Activated CD8-positive, alpha-beta T cell treated with anti-CD3 and anti-CD28 coated beads, Interleukin-2, amount 10 ng/mL, durations not matched to agents 7 days and 5 days (primary cell): ENCODE results near the gene ASB11. TPM values are rescaled to one million over a fixed set of nuclear protein-coding genes. Genes with fewer than 3 reads are reported as not detected.
"Not testable (repeated sequence)": the region's sequence is repeated elsewhere in the genome, so short reads cannot be mapped to it uniquely, and the experiment has no call there.

ENCODE experiments used
- ATAC-seq: fragments of 150-1000 bp; cut with Tn5 transposase; one replicate; pipeline ENCODE4 v1.10.0; 2021; ENCODE audit warnings: moderate library complexity
- CTCF ChIA-PET: fragments of 350-600 bp; sonication (Branson Sonifier 250); formaldehyde crosslinking; loops from one replicate; lab custom pipeline; 2021; ENCODE audit warnings: antibody characterized with exemption; lab: Charles Lee
- POLR2A ChIA-PET: fragments of 350-600 bp; sonication (Branson Sonifier 250); formaldehyde crosslinking; loops from one replicate; lab custom pipeline; 2021; ENCODE audit warnings: antibody characterized with exemption; lab: Charles Lee
- DNase-seq: peaks from one replicate; pipeline ENCODE4 v3.0.0-alpha.2; 2020
- H3K27ac Mint-ChIP-seq: one replicate; pipeline ENCODE4 v1.8.0; 2021; ENCODE audit warnings: mild to moderate bottlenecking, mixed read lengths
- H3K27me3 Mint-ChIP-seq: one replicate; pipeline ENCODE4 v1.8.0; 2021; ENCODE audit warnings: low read depth, mixed read lengths
- H3K36me3 Mint-ChIP-seq: one replicate; pipeline ENCODE4 v1.8.0; 2021; ENCODE audit warnings: low read depth, mixed read lengths
- H3K4me1 Mint-ChIP-seq: one replicate; pipeline ENCODE4 v1.8.0; 2021; ENCODE audit warnings: low read depth, mixed read lengths
- H3K4me3 Mint-ChIP-seq: one replicate; pipeline ENCODE4 v1.8.0; 2021; ENCODE audit warnings: mild to moderate bottlenecking, mixed read lengths
- H3K9me3 Mint-ChIP-seq: one replicate; pipeline ENCODE4 v1.8.0; 2022; ENCODE audit warnings: mixed read lengths; ENCODE audit not compliant: insufficient read depth
- total RNA-seq, 2 experiments: library from RNA; stranded (reverse); gene quantifications; one replicate each; pipeline ENCODE4 v1.2.3, GENCODE V29; 2021

Gene ASB11
- total RNA-seq, 2 experiments from 2014 or later = not detected

- H3K36me3 Mint-ChIP-seq, CTCF ChIA-PET, H3K4me3 Mint-ChIP-seq, H3K27me3 Mint-ChIP-seq, ATAC-seq, DNase-seq, H3K9me3 Mint-ChIP-seq, POLR2A ChIA-PET, H3K27ac Mint-ChIP-seq: not testable (repeated sequence)
- H3K4me1 Mint-ChIP-seq = peaks cover 12% of the 10 kb centered on the region
Measured at GRCh38 chrX:15305899-15306298, 9.5 kb downstream of the ASB11 start.

GRCh38 chrX:15301924-15302323, 13.5 kb downstream of the ASB11 start:
- H3K4me3 Mint-ChIP-seq = no peak overlapping the region
- H3K9me3 Mint-ChIP-seq = no peaks in the 10 kb centered on the region
- H3K4me1 Mint-ChIP-seq = peaks cover 12% of the 10 kb centered on the region
- ChIA-PET POLR2A (no interaction called here), CTCF (interaction anchor here (1.0 to 2.0 kb wide), 3 partner anchors 11 to 165 kb away, joined by 4 to 5 read pairs (median 5); no protein-coding TSS in a partner anchor)
- no peaks in the 10 kb centered on the region for H3K36me3 Mint-ChIP-seq
- H3K27me3 Mint-ChIP-seq = no peaks in the 10 kb centered on the region
- DNase-seq = peak; percentile 44
- H3K27ac Mint-ChIP-seq = no peak overlapping the region
- ATAC-seq = peak; percentile 39

GRCh38 chrX:15299941-15300851, 15.2 kb downstream of the ASB11 start:
- ChIA-PET CTCF (interaction anchor here (0.6 to 1.6 kb wide), 8 partner anchors 10 to 169 kb away, joined by 3 to 6 read pairs (median 4); partner anchors contain the start of gene ASB11), POLR2A (no interaction called here)
- no peaks in the 10 kb centered on the region for H3K27me3 Mint-ChIP-seq
- H3K36me3 Mint-ChIP-seq = no peaks in the 10 kb centered on the region
- H3K4me1 Mint-ChIP-seq = peaks cover 12% of the 10 kb centered on the region
- no peaks in the 10 kb centered on the region for H3K9me3 Mint-ChIP-seq
- H3K27ac Mint-ChIP-seq = no peak overlapping the region
- ATAC-seq (no peak), DNase-seq (no peak)
- no peak overlapping the region for H3K4me3 Mint-ChIP-seq

- CTCF ChIA-PET = interaction anchor here (1.6 kb wide), 1 partner anchor 35 kb away, joined by 4 read pairs; no protein-coding TSS in a partner anchor
- no peak for DNase-seq
- H3K36me3 Mint-ChIP-seq = no peaks in the 10 kb centered on the region
Measured at GRCh38 chrX:15298780-15299179, 16.7 kb downstream of the ASB11 start.

GRCh38 chrX:15298201-15298600, 17.2 kb downstream of the ASB11 start:
- no peak overlapping the region for H3K4me3 Mint-ChIP-seq
- no peaks in the 10 kb centered on the region for H3K27me3 Mint-ChIP-seq
- no peaks in the 10 kb centered on the region for H3K36me3 Mint-ChIP-seq
- ATAC-seq (no peak), DNase-seq (no peak)
- POLR2A ChIA-PET = no interaction called here
- CTCF ChIA-PET = no interaction called here
- no peak overlapping the region for H3K27ac Mint-ChIP-seq
- H3K9me3 Mint-ChIP-seq = no peaks in the 10 kb centered on the region
- peaks cover 12% of the 10 kb centered on the region for H3K4me1 Mint-ChIP-seq

More at GRCh38 chrX:15298780-15299179, 16.7 kb downstream of the ASB11 start:
- Mint-ChIP-seq H3K27ac (no peak overlapping the region), H3K4me1 (peaks cover 12% of the 10 kb centered on the region), H3K9me3 (no peaks in the 10 kb centered on the region), H3K27me3 (no peaks in the 10 kb centered on the region), H3K4me3 (no peak overlapping the region)
- POLR2A ChIA-PET = no interaction called here
- no peak for ATAC-seq

- no peak overlapping the region for H3K4me3 Mint-ChIP-seq
- H3K27me3 Mint-ChIP-seq = no peaks in the 10 kb centered on the region
- DNase-seq (no peak), ATAC-seq (no peak)
- CTCF ChIA-PET = no interaction called here
- no peaks in the 10 kb centered on the region for H3K9me3 Mint-ChIP-seq
- H3K4me1 Mint-ChIP-seq = no peaks in the 10 kb centered on the region
- H3K27ac Mint-ChIP-seq = no peak overlapping the region
- H3K36me3 Mint-ChIP-seq = no peaks in the 10 kb centered on the region
- POLR2A ChIA-PET = no interaction called here
Measured at GRCh38 chrX:15293451-15293850, 22.0 kb downstream of the ASB11 start.

GRCh38 chrX:15292861-15293260, 22.6 kb downstream of the ASB11 start:
- Mint-ChIP-seq H3K27me3 (no peaks in the 10 kb centered on the region), H3K36me3 (no peaks in the 10 kb centered on the region), H3K4me1 (no peaks in the 10 kb centered on the region), H3K4me3 (no peak overlapping the region), H3K9me3 (no peaks in the 10 kb centered on the region), H3K27ac (no peak overlapping the region)
- DNase-seq = no peak
- no peak for ATAC-seq
- CTCF ChIA-PET = no interaction called here
- POLR2A ChIA-PET = no interaction called here

- Mint-ChIP-seq H3K4me1 (no peaks in the 10 kb centered on the region), H3K27me3 (peaks cover 1% of the 10 kb centered on the region)
- DNase-seq = no peak
Measured at GRCh38 chrX:15277604-15278003, 37.8 kb downstream of the ASB11 start.

GRCh38 chrX:15274946-15275345, 40.5 kb downstream of the ASB11 start:
- CTCF ChIA-PET = no interaction called here
- Mint-ChIP-seq H3K4me3 (no peak overlapping the region), H3K27ac (no peak overlapping the region), H3K36me3 (no peaks in the 10 kb centered on the region), H3K9me3 (no peaks in the 10 kb centered on the region), H3K27me3 (no peaks in the 10 kb centered on the region), H3K4me1 (peaks cover 2% of the 10 kb centered on the region)
- ATAC-seq = no peak
- no peak for DNase-seq
- POLR2A ChIA-PET = no interaction called here

More at GRCh38 chrX:15277604-15278003, 37.8 kb downstream of the ASB11 start:
- Mint-ChIP-seq H3K4me3 (no peak overlapping the region), H3K27ac (no peak overlapping the region), H3K36me3 (no peaks in the 10 kb centered on the region), H3K9me3 (no peaks in the 10 kb centered on the region)
- ChIA-PET POLR2A (no interaction called here), CTCF (no interaction called here)
- ATAC-seq = no peak

GRCh38 chrX:15273275-15273674, 42.2 kb downstream of the ASB11 start:
- ATAC-seq, H3K4me3 Mint-ChIP-seq, DNase-seq, POLR2A ChIA-PET, H3K27me3 Mint-ChIP-seq, H3K9me3 Mint-ChIP-seq, CTCF ChIA-PET, H3K36me3 Mint-ChIP-seq, H3K27ac Mint-ChIP-seq, H3K4me1 Mint-ChIP-seq: not testable (repeated sequence)

GRCh38 chrX:15271757-15272156, 43.7 kb downstream of the ASB11 start:
- no peaks in the 10 kb centered on the region for H3K36me3 Mint-ChIP-seq
- DNase-seq = no peak
- peaks cover 8% of the 10 kb centered on the region for H3K4me1 Mint-ChIP-seq
- POLR2A ChIA-PET = no interaction called here
- CTCF ChIA-PET = no interaction called here
- no peak overlapping the region for H3K4me3 Mint-ChIP-seq
- no peaks in the 10 kb centered on the region for H3K27me3 Mint-ChIP-seq
- H3K27ac Mint-ChIP-seq = no peak overlapping the region
- no peak for ATAC-seq
- H3K9me3 Mint-ChIP-seq = no peaks in the 10 kb centered on the region
